PC-9 (cell line): ENCODE results near the gene SHISA9.

Source experiments
- CTCF ChIP-seq: fragments of 200-600 bp; sonication (generic); conservative IDR thresholded peaks from 2 replicates; pipeline ENCODE4 v1.6.1; 2017; ENCODE audit warnings: mixed run types, antibody characterized with exemption, mild to moderate bottlenecking, moderate library complexity
- EZH2 ChIP-seq: fragments of 200-600 bp; sonication (generic); IDR thresholded peaks from 2 replicates; pipeline ENCODE4 v1.8.0; 2017; ENCODE audit warnings: antibody characterized with exemption, low read depth

- TF ChIP-seq CTCF (no peak), EZH2 (no peak)
These were observed 15.8 kb downstream of the SHISA9 start for GRCh38 chr16:12917246-12917645.
